ENCODE measurements around the gene AMBRA1.
"Not testable (repeated sequence)": the region's sequence is repeated elsewhere in the genome, so short reads cannot be mapped to it uniquely, and the experiment has no call there.

GRCh38 chr11:46583513-46583912 lies 10.3 kb downstream of the AMBRA1 start:
- TF ChIP-seq CTCF, POLR2A, POLR2AphosphoS5, EP300 (IDR thresholded peaks at IDR 0.05): not testable (repeated sequence)

Measured in upper lobe of left lung (tissue), 4 donors.